HG03045 (cell line): ENCODE measurements around the gene MYO5A.
"Not testable (repeated sequence)": the region's sequence is repeated elsewhere in the genome, so short reads cannot be mapped to it uniquely, and the experiment has no call there.

Experiments
- ATAC-seq: cut with Tn5 transposase; IDR thresholded peaks from one replicate; pipeline ENCODE4 v1.9.1; 2021; ENCODE audit warnings: mild to moderate bottlenecking, moderate library complexity; ENCODE audit not compliant: unreplicated experiment

Gene MYO5A

DNA sequence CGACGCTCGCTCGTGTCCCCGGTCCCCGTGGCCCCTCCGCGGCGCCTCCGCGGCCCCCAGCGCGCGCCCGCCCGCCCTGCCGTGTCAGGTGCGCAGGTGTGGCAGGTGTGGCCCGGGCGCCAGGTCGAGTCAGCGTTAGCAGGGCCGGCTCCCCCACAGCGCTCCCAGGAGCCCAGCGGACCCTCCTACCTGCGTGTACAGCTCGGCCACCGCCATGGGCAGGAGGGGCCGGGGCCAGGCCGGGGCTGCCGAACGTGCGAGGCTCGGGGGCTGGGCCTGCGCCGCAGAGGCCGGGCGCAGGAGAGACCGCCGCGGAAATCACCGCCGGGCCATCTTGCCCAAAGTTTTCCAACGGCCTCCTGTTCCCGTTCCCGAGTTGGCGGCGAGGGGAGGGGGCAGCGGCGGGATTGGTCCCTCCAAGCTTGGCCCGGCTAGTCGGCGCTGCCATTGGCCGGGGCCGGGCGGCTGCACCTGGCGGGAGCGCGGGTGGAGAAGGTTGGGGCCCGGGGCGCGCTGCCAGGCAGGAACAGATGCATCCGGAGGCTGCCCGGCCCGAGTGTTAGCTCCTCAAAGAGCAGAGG lies 233.2 kb downstream of the MYO5A start, which contains the start of gene MYO5C:
Gene MYO5C (minus strand): TSS at position 384 of the 581 bp plus-strand sequence. CDS start 168 bp downstream, at position 216.
- ATAC-seq, result no peak

DNA sequence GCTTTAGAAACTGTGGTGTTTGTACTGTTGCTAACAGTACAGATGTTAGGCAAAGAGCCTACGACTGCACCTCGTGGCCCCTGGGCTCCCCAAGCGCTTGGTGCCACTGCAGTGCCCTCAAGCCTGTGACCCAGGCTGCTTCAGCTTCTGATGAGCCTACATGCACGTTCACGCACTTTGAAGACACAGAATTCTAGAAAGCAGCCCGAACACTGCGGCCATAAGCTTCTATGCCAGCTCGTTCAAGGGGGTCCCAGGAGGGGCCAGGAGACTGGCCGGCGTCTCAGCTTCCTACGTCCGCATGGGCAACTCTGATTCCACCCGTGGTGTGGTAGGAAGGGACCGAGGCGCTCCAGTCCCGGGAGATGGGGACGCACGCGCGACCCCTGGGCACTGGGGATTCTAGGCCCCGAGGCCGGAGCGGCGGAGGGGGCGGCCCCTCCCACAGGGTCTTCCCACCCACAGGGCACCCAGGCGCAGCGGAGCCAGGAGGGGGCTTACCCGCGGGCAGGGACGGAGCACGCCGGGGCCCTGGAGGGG lies 233.7 kb downstream of the MYO5A start:
- no peak for ATAC-seq

DNA sequence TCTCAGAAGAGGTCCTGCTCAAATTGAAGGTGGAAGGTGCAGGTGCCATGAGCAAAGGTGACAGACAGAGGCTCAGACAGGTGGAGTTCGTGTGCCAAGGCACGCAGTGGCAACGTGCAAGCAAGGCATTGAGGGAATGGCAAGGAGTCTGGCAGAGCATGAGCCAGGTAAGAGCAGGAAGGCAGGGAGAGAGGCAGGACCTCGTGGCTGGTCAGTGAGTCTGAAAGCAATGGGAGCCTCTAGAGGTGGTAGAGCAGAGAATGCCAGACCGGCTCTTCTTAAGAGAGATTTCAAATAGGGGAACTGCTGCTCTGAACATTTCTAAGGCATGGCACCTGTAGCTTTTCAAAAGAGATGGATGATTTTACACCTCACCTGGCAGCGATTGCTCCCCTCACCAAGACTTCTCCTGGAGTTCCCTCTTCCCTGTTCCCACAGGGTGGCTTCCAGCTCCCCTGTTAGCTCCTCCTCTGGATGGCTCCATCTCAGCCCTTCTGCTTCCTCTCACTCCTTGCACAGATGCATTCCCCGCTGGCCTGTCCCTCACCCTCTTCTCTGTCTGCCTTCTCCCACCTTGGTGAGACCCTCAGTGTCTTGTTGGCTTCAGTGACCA lies 235.8 kb downstream of the MYO5A start:
- no peak for ATAC-seq

DNA sequence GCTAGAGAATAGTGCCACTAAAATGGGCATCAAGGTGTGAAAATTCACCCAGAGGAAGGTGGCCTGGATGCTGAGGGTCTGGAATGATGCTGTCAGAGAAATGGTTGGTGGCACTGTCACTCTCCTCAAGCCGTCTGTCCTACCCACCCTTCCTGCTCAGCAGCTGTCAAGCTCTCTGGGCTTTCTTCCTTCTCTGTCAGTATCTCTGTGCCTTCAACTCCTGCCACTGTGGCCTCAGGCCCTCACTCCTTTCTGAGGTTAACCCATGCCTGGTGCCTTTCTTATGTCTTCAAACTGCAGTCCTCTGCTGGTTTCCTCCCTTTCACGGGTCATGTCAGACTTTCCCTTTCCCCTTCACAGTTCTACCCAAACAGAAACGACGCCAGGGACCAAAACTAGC lies 237.5 kb downstream of the MYO5A start:
- no peak for ATAC-seq

DNA sequence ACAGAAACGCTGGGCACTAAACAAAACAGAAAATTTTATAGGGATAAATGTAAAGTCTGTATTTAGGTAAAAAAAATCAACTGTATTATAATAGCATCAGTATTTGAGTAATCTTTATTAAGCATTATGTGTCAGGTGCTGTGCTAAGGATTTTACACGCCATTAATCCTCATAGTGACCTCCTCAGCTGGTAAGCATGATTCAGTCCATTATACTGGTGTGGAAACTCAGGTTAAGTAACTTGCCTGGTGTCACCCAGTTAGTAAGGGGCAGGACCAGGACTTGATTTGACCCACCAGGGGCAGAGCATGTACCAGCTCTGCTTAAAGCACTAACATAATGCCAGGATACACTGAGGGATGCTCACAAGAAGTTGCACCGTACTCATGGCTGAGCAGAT lies 237.9 kb downstream of the MYO5A start:
- ATAC-seq, result no peak

DNA sequence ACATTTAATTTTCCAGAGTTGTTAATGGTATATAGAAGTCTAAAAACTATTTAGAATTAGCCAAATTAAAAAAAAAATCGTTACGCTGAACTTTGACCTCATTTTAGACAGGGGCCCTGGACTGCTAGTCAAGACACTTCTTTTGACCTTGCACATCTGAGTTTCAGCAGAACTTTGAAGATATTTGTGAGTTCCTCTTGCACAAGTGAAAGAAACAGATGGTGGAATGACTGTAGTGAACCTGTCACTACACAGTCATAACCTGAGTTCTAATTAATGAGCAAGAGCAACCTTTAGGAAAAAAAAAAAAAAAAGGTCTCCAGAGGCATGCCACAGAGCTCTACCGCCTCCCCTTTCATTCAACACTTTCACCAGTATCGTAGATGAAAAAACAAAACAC lies 238.4 kb downstream of the MYO5A start:
- ATAC-seq, result no peak

DNA sequence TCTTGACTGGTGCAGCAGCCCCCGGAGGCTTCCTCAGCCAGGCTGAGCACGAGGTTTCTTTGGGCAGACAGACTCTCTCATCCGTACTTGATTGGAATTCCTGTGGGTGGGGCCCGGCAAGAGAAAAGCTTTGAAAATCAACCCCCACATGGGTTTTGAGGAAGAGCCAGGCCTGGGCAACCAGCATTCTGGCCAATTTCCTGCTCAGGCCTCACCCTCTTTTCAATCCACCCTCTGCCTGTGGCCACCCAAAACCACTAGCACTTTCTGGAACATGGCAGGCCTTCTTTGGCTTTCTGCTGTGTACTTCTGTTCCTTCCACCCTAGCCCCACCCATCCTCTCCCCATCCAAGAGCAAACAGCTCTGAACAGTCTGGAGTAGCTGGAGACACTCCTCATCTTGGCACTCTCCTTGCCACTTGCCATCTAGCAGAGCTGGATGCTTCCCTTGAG lies 239.0 kb downstream of the MYO5A start:
- no peak for ATAC-seq

DNA sequence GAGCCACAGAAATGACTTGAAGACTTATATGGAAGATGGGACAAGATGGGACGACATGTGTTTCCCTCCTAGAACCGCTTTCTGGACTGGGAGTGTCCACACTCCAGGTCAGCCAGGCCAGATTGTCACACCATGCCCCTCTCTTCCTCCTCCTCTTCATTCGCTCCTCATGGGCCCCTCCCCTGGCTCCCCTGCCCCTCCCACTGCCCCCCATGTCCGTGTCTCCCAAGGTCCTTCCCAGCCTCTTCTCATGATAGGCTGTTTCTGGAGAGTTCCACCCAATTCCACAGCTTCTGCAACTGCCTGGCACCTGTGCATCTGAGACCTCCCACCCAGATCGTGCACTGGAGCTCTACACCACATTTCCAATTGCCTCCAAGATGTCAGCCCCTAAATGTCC lies 239.7 kb downstream of the MYO5A start:
- ATAC-seq, result no peak

DNA sequence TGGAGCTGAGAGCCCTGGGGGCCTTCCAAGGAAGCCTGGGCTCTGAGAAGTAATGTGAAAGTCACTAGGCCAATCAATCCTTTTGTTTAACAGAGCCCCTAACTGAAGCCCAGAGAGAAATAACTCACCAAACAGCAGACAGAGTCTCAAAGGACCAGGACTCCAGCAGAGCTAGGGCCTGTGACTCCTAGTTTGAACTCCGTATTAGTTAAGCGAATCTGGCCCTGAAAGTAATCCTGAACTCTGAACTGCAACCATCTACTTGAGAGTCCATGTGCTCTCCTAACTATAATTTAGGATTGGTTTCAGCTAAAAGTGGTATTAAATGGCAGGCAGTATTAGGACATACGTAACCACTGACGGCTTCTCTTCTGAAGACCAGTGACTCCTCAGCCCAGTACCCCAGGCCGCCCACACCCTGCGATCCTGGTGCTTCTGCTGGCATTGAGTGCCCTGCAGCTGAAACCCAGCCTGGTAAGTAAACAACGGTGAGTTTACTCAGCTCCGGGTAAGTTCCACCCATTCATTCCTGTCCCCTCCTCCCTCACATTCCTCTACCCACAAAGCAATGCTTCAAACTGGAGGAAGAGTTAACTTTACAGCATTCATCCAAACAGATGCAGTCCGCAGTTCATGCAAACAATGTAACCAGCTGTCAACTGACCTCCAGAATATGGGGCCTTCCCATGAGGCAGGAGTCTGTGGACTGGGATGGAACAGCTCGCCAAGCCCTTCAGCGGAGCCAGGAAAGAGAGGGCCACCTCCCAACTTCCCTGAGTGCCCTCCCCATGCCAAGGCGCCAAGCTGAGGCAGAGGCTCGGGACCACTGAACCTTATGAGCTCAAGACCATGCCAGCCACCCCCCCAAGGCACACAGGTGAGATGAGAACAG lies 240.4 kb downstream of the MYO5A start:
- no peak for ATAC-seq

DNA sequence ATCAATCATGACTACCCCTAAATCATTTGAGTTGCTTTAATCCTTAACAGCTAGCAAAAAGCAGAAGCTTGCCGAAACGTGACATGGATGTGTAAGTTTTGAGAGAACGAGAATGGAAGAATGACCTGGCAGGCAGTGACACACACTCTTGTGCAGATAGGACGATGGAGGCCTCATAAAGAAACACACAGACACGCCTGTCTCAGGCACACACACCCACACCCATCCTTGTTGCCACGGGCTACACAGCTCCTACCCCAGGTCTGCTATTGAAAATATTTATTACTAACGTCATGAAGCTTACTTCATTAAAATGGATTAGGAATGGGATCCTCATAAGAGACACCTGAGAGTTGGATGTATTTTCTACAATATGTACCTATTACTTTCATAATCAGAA lies 241.6 kb downstream of the MYO5A start:
- ATAC-seq, result no peak

DNA sequence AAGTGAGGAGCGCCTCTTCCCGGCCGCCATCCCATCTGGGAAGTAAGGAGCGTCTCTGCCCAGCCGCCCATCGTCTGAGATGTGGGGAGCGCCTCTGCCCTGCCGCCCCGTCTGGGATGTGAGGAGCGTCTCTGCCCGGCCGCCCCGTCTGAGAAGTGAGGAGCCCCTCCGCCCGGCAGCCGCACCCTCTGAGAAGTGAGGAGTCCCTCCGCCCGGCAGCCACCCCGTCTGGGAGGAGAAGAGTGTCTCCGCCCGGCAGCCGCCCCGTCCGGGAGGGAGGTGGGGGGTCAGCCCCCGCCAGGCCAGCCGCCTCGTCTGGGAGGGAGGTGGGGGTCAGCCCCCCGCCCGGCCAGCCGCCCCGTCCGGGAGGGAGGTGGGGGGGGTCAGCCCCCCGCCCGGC lies 242.7 kb downstream of the MYO5A start:
- not testable (repeated sequence) for ATAC-seq

DNA sequence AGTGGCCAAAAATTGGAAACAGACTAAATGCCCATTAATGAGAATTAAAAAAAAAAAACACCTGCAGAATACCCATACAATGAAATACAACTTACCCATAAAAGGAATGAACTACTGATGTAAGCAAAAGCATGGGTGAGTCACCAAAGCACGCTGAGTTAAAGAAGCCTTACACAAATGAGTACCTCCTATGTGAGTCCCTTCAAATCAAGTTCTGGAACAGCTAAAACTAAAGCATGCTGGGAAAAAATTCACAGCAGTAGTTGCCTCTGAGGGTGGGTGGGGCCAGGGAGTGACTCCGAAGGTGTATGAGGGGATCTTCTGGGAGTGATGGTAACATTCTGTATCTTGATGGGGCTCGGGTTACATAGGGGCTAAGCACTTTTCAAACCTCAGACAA lies 244.5 kb downstream of the MYO5A start:
- no peak for ATAC-seq

DNA sequence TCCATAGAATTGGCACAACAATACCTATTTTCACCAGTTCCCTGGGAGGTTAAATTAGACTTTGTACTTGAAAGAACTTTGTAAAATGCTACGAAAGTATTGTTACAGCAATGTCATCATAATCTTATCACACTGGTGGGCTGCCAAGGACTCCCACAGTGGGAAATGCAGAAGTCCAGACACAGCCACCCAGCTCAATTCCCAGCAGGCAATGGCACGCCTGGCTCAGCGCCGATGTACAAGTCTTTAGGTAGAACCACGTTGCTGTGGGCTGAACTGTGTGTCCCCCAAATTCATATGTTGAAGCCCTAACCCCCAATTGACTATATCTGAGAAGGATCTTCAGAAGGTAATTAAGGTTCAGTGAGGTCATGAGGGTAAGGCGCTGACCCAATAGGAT lies 245.4 kb downstream of the MYO5A start:
- ATAC-seq, result no peak

DNA sequence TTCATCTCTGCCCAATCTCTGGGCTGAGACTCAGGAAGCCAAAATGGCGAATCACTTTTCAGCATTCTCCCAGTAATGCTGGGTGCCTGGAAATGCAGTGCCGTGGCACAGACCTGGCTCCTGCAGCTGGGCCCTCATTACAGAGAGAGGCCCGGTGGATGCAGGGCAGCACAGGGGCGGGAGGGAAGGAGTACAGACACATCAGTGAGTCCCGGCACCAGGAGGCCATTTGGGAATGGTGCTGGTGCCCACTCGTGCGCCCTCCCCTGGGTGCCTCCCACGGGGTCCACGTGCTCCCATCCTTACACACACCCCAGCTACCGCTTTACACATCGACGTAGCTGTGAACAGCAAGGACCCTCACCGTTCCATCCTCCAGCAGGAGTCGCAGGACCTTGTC lies 246.3 kb downstream of the MYO5A start:
- no peak for ATAC-seq

DNA sequence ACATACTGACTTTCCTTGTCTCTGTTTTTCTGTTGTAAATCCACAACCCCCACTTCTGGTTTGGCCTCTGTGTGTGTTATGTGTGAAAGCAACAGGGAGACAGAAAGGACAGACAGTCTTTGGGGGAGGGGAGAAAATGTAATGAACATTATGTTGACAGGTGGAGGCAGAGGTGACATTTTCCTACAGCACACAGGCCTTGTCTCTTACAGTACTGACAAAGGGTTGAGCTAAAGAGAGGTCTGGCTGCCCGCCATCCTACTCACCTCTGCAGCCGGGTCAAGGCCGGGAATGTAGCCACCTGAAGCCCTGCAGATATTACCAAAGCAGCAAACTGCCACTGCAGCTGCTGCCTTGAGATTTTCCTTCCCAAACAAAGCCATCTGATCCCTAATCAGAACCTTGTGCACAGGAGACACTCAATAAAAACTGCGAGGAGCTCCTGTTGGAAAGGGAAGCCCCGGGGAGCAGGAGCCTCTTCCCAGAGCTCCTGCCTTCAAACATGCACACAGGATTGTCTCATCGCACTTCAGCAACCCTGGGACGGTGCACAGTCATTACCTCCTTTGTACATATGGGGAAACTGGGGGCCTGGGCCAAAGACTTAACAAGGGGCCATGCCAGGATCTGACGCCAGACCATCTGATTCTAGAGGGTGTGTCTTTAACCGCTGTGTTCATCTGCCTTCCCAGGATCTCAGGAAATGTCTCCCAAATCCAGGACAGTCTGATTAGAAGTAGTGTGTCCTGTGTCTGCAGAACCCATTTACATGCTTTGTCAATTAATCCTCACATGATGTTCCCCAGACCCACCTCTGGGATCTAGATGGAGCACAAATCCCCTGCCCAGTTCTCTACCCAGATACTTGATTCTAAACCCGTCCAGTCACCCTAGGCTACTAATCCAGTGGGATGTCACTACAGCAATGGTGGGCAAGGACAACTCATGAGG lies 247.3 kb downstream of the MYO5A start:
- ATAC-seq, result no peak

DNA sequence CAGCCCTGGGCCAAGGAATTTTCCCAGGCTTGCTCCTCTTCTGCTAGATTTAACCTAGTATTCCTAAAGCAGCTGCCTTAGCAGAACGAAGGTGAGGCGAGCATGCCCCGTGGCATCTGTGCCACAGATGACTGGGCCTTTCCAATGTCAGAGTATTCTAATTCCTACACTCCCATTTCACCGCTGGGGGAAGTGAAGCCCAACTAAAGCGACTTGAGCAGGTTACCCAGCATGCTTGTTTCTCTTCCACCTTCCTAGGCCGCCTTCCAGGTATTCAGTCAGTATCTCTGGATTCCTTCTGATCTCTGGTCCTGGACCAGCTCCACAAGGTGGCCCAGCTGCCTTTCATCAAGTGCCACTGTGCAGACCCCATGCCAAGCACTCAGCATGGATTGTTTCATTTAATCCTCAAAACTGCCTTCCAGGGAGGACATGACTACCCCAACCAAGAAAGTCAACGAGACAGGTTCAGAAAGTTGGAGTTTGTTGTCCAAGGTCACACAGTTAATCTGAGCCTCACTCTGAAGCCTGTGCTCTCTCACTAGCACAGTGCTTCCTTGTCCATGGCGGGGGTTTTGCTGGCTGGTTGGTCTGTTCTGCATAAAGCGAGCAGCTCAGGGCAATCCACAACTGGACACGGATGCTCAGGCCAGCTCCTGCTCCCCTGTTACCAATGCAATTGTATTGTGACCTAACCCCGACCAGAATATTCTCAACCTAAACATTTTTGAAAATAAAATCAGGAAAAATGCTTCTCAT lies 248.2 kb downstream of the MYO5A start:
- ATAC-seq, result no peak

DNA sequence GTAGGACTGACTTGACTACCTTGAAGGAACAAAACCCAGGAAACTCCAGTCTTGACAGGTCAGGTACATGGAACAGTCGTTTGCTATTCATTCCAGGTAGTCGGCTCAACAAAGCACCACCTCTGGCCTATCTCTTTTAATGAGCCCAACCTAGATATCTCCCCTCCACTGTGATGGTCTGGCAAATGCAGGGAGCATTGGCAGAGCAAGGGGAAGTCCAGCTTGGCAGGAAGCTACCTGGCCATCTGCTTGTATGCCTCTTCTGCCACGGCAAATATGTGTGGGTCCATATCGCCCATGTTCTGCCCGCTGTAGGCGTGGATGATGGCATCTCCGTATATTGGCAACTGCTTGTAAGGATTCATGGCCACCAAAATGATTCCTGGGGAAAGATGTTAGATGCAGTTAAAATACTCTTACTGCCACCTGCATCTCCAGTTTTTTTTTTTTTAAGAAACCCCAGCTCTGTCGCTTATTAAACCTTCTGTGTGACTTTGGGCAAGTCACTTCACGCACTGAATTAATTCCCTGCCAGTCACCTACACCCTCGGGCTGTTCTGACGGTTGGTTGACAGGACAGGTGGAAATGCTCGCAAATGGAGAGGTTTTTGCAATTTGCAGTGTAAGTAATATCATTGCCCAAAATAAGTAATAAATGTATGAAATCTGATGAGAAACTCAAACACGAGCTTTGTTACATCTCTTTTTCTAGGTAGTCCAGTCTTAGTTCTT lies 249.9 kb downstream of the MYO5A start:
- ATAC-seq, result no peak

DNA sequence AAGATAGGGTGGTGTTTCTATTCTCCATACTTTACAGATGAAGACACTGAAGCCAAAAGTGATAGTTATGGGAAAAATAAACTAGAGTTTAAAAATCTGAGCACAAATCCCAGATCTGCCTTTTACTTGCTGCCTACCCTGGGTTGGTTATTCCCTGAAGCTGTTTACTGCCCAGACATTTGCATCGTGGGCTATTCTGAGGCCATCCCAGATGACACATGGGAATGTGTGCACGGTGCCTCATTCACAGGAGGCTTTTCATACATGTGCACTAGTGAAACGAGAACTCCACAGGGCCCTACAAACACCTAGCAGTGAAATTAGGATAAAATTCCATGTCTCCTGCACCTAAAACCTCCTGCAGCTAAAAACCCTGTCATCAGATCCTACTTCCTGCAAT lies 250.5 kb downstream of the MYO5A start:
- ATAC-seq, result no peak

DNA sequence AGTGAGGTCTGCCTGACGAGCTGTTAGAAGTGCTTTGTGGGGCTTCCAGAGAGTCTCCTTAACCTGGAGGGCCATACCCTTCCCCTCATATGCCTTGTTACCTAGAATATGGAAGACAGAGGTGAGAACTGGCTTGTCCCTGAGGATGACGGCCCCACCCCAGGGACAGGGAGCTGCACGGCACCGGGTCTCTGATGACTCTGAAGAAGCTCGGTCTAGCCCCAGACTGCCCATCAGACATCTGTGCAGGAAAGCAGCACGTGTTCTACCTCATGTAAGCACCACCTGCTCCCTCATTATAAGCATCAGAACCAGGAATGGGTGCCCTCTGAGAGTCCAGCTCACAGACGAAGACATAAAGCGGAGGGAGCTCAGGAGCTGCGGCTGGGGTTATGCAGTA lies 251.1 kb downstream of the MYO5A start:
- no peak for ATAC-seq
